Activated CD4-positive, CD25-positive, alpha-beta regulatory T cell treated with anti-CD3 and anti-CD28 coated beads, Interleukin-2, amount 50 U/mL, for 16 hours (primary cell): ENCODE results near the gene RNH1.

Source experiments
- DNase-seq: peaks from one replicate; pipeline ENCODE4 v3.0.0-alpha.2; 2020; ENCODE audit warnings: low read depth, low spot score

RNH1 gene

GRCh38 chr11:499201-500076 lies 7.6 kb downstream of the RNH1 start:
- DNase-seq: no peak

- DNase-seq: no peak
Measured at GRCh38 chr11:498297-499181, 8.5 kb downstream of the RNH1 start.

GRCh38 chr11:497565-498296 lies 9.3 kb downstream of the RNH1 start:
- DNase-seq: no peak

GRCh38 chr11:496834-497564 lies 10.0 kb downstream of the RNH1 start:
- DNase-seq: no peak

GRCh38 chr11:495537-495931 lies 11.5 kb downstream of the RNH1 start:
- DNase-seq: no peak

- DNase-seq: no peak
Measured at GRCh38 chr11:494761-495536, 12.1 kb downstream of the RNH1 start.

GRCh38 chr11:492427-493226 lies 14.4 kb downstream of the RNH1 start:
- DNase-seq: no peak

- DNase-seq: no peak
Measured at GRCh38 chr11:491358-491757, 15.7 kb downstream of the RNH1 start.

- no peak for DNase-seq
Measured at GRCh38 chr11:490930-491260, 16.1 kb downstream of the RNH1 start.

GRCh38 chr11:490186-490929 lies 16.7 kb downstream of the RNH1 start:
- DNase-seq: no peak

- no peak for DNase-seq
Measured at GRCh38 chr11:489610-490185, 17.3 kb downstream of the RNH1 start.

- no peak for DNase-seq
Measured at GRCh38 chr11:488992-489391, 18.1 kb downstream of the RNH1 start.

GRCh38 chr11:488579-488978 lies 18.5 kb downstream of the RNH1 start:
- no peak for DNase-seq

- no peak for DNase-seq
Measured at GRCh38 chr11:488062-488461, 19.0 kb downstream of the RNH1 start.

- no peak for DNase-seq
Measured at GRCh38 chr11:487571-488021, 19.4 kb downstream of the RNH1 start.

GRCh38 chr11:486189-486588 lies 20.9 kb downstream of the RNH1 start:
- no peak for DNase-seq

- no peak for DNase-seq
Measured at GRCh38 chr11:484616-485015, 22.4 kb downstream of the RNH1 start.

- DNase-seq: no peak
Measured at GRCh38 chr11:479311-479710, 27.7 kb downstream of the RNH1 start.
